Hematopoietic multipotent progenitor cell treated with erythropoietin and hydrocortisone succinate and interleukin-3 and kit ligand, for 15 days (in vitro differentiated cells): Measurements from ENCODE around the gene PLPPR1.

ENCODE experiments used
- DNase-seq: peaks from one replicate; pipeline ENCODE4 v3.0.0-alpha.2; 2015; ENCODE audit warnings: low spot score

PLPPR1 gene

GRCh38 chr9:101047848-101048397 lies 19.4 kb downstream of the PLPPR1 start:
- DNase-seq = no peak

- DNase-seq = no peak
Observed at GRCh38 chr9:101050650-101051049, 22.1 kb downstream of the PLPPR1 start.

GRCh38 chr9:101054657-101055056 lies 26.1 kb downstream of the PLPPR1 start:
- DNase-seq = no peak

GRCh38 chr9:101055516-101055915 lies 27.0 kb downstream of the PLPPR1 start:
- DNase-seq = no peak

GRCh38 chr9:101062686-101063085 lies 34.2 kb downstream of the PLPPR1 start:
- DNase-seq = no peak

GRCh38 chr9:101063192-101063591 lies 34.7 kb downstream of the PLPPR1 start:
- DNase-seq = no peak

GRCh38 chr9:101064206-101064605 lies 35.7 kb downstream of the PLPPR1 start:
- no peak for DNase-seq

- DNase-seq = no peak
Observed at GRCh38 chr9:101065930-101066329, 37.4 kb downstream of the PLPPR1 start.

- no peak for DNase-seq
Observed at GRCh38 chr9:101068696-101069095, 40.2 kb downstream of the PLPPR1 start.

- DNase-seq = no peak
Observed at GRCh38 chr9:101072259-101072658, 43.7 kb downstream of the PLPPR1 start.

- DNase-seq = no peak
Observed at GRCh38 chr9:101073122-101073521, 44.6 kb downstream of the PLPPR1 start.

GRCh38 chr9:101081641-101082040 lies 53.1 kb downstream of the PLPPR1 start:
- no peak for DNase-seq

GRCh38 chr9:101083448-101084202 lies 55.1 kb downstream of the PLPPR1 start:
- DNase-seq = no peak

GRCh38 chr9:101087426-101087825 lies 58.9 kb downstream of the PLPPR1 start:
- no peak for DNase-seq

GRCh38 chr9:101092922-101093321 lies 64.4 kb downstream of the PLPPR1 start:
- DNase-seq = no peak

- DNase-seq = no peak
Observed at GRCh38 chr9:101093620-101094019, 65.1 kb downstream of the PLPPR1 start.

- DNase-seq = no peak
Observed at GRCh38 chr9:101094686-101095085, 66.2 kb downstream of the PLPPR1 start.

- no peak for DNase-seq
Observed at GRCh38 chr9:101097210-101097609, 68.7 kb downstream of the PLPPR1 start.

GRCh38 chr9:101098392-101098791 lies 69.9 kb downstream of the PLPPR1 start:
- no peak for DNase-seq

- DNase-seq = no peak
Observed at GRCh38 chr9:101114317-101114716, 85.8 kb downstream of the PLPPR1 start.

GRCh38 chr9:101115102-101115501 lies 86.6 kb downstream of the PLPPR1 start:
- no peak for DNase-seq

- no peak for DNase-seq
Observed at GRCh38 chr9:101117161-101117560, 88.6 kb downstream of the PLPPR1 start.

- DNase-seq = no peak
Observed at GRCh38 chr9:101119206-101119819, 90.8 kb downstream of the PLPPR1 start.
